ENCODE results near the gene ILF2.

ILF2 gene

GRCh38 chr1:153633754-153634665 is 36.8 kb downstream of the ILF2 start, which contains the start of gene CHTOP (continued):
- TF ChIP-seq PRDM2 (tag by site-specific recombination; IDR thresholded peaks at IDR 0.05; ENCODE audit: borderline replicate concordance): no peak
- no peak for TF ChIP-seq HIC1 (tag by site-specific recombination; IDR thresholded peaks at IDR 0.05)
- peak; percentile 94 for TF ChIP-seq KLF16 (tag by site-specific recombination; IDR thresholded peaks at IDR 0.05)
- TF ChIP-seq ZNF121 (tag by site-specific recombination; IDR thresholded peaks at IDR 0.05): no peak
- peak; percentile 87 for TF ChIP-seq ZNF692 (tag by site-specific recombination; IDR thresholded peaks at IDR 0.05)
- peak; percentile 48; the same call in 1 of the 2 replicates for TF ChIP-seq OSR2 (tag by site-specific recombination; IDR thresholded peaks at IDR 0.05)
- TF ChIP-seq PBX3 (CRISPR knock-in tag; IDR thresholded peaks at IDR 0.05): no peak
- no peak for TF ChIP-seq ZNF776 (tag by site-specific recombination; IDR thresholded peaks at IDR 0.05; ENCODE audit: borderline replicate concordance)
- peak; percentile 46; the same call in 1 of the 2 replicates for TF ChIP-seq TSHZ1 (tag by site-specific recombination; IDR thresholded peaks at IDR 0.05; ENCODE audit: borderline replicate concordance)
- TF ChIP-seq ZBTB11 (tag by site-specific recombination; conservative IDR thresholded peaks at IDR 0.05; ENCODE audit: low read depth): peak; percentile 80
- peak; percentile 84 for TF ChIP-seq KLF17 (tag by site-specific recombination; IDR thresholded peaks at IDR 0.05)
- TF ChIP-seq ZNF664 (tag by site-specific recombination; IDR thresholded peaks at IDR 0.05): no peak
- TF ChIP-seq ZBTB21 (tag by site-specific recombination; IDR thresholded peaks at IDR 0.05): peak; percentile 77
- TF ChIP-seq KLF10 (tag by site-specific recombination; IDR thresholded peaks at IDR 0.05): peak; percentile 77
- peak; percentile 93 for TF ChIP-seq ZNF629 (tag by site-specific recombination; IDR thresholded peaks at IDR 0.05)
- peak; percentile 8; the same call in 1 of the 2 replicates for TF ChIP-seq ZBTB44 (tag by site-specific recombination; IDR thresholded peaks at IDR 0.05)
